HepG2 (cell line): ENCODE results near the gene GLIS1. TPM values are rescaled to one million over a fixed set of nuclear protein-coding genes. Genes with fewer than 3 reads are reported as not detected.

ENCODE experiments used
- ATAC-seq: fragments of 200-7000 bp; cut with Tn5 transposase; 3 replicates; pipeline ENCODE4 v1.9.1; 2020; ENCODE audit warnings: mild to moderate bottlenecking, moderate library complexity
- BruUV-seq: library from RNA; stranded (reverse); fragments of 400-500 nt; replicated peaks from 2 replicates; lab custom pipeline; 2021; lab: Mats Ljungman, UMichigan
- CTCF ChIA-PET: fragments of 300-600 bp; formaldehyde crosslinking; extraction: SDS; loops from one replicate; lab custom pipeline; 2021; ENCODE audit warnings: low total read pairs, inconsistent platforms, low intra/inter-chr PET ratio; lab: Yijun Ruan, JAX
- POLR2A ChIA-PET: fragments of 350-600 bp; sonication (Branson Sonifier 250); formaldehyde crosslinking; loops from one replicate; lab custom pipeline; 2020; ENCODE audit warnings: antibody characterized with exemption, inconsistent platforms; lab: Yijun Ruan, JAX
- DNase-seq: peaks from one replicate; pipeline ENCODE4 v3.0.0-alpha.2; 2015; ENCODE audit warnings: low spot score
- FAIRE-seq: peaks from 3 replicates; lab custom pipeline; 2011; peaks lifted over from hg19 to GRCh38; lab: Jason Lieb, UNC
- H2AFZ ChIP-seq: one replicate; pipeline ENCODE4 v1.6.1; 2011; ENCODE audit warnings: low read length, inconsistent platforms
- H3K27ac ChIP-seq: fragments of 300-600 bp; 3 replicates; pipeline ENCODE4 v1.8.0; 2011; ENCODE audit warnings: mixed run types, mild to moderate bottlenecking, mixed read lengths, low read length, inconsistent platforms; ENCODE audit not compliant: insufficient read depth; ENCODE audit errors: extremely low read length
- H3K27me3 ChIP-seq, 2 experiments: fragments of 200-600 bp in 1 of 2; 2 replicates in 1 of 2; 3 replicates in 1 of 2; pipeline versions ENCODE4 v1.6.0 to v1.8.0; 2011; ENCODE audit warnings: low read length in 2 of 2, mild to moderate bottlenecking in 2 of 2, moderate library complexity in 2 of 2, inconsistent platforms in 1 of 2; ENCODE audit not compliant: insufficient read depth in 2 of 2, control insufficient read depth in 1 of 2
- H3K36me3 ChIP-seq, 2 experiments: fragments of 200-600 bp in 1 of 2; replicated peaks in 1 of 2; 2 replicates in 1 of 2; 3 replicates in 1 of 2; pipeline versions ENCODE4 v1.5.1 to v1.8.0; 2011; ENCODE audit warnings: low read length in 2 of 2, inconsistent platforms in 1 of 2; ENCODE audit not compliant: insufficient read depth in 2 of 2, control insufficient read depth in 1 of 2
- H3K4me1 ChIP-seq: 2 replicates; pipeline ENCODE4 v1.5.1; 2012; ENCODE audit warnings: low read length, inconsistent platforms; ENCODE audit not compliant: insufficient read depth
- H3K4me2 ChIP-seq: 2 replicates; pipeline ENCODE4 v1.6.0; 2011; ENCODE audit warnings: low read depth, low read length, inconsistent platforms
- H3K4me3 ChIP-seq, 3 experiments: fragments of 200-600 bp in 1 of 3; sonication (generic), shearing (Covaris generic) in 1 of 3; replicated peaks in 1 of 3; 2 replicates each; pipeline ENCODE4 v1.5.1; 2011 to 2016; ENCODE audit warnings: low read length in 3 of 3, inconsistent platforms in 2 of 3, low read depth in 2 of 3, mild to moderate bottlenecking in 2 of 3, control low read depth in 1 of 3, mixed read lengths in 1 of 3; ENCODE audit not compliant: insufficient read depth in 1 of 3
- H3K79me2 ChIP-seq: one replicate; pipeline ENCODE4 v1.6.1; 2011; ENCODE audit warnings: low read length, inconsistent platforms; ENCODE audit not compliant: insufficient read depth
- H3K9ac ChIP-seq: 2 replicates; pipeline ENCODE4 v1.6.0; 2011; ENCODE audit warnings: mild to moderate bottlenecking, low read depth, low read length, inconsistent platforms; ENCODE audit not compliant: insufficient read depth
- H3K9me3 ChIP-seq: 2 replicates; pipeline ENCODE4 v1.5.1; 2012; ENCODE audit warnings: mild to moderate bottlenecking, low read length
- H4K20me1 ChIP-seq: 2 replicates; pipeline ENCODE4 v1.6.0; 2011; ENCODE audit warnings: inconsistent platforms, mild to moderate bottlenecking, low read length, moderate library complexity; ENCODE audit not compliant: insufficient read depth
- EHMT2 ChIP-seq: fragments of 200-600 bp; sonication (generic); IDR thresholded peaks from 2 replicates; pipeline ENCODE4 v1.7.0; 2017; ENCODE audit warnings: antibody characterized with exemption, low read depth, low read length, borderline replicate concordance
- EZH2 ChIP-seq: conservative IDR thresholded peaks from 2 replicates; pipeline ENCODE4 v1.6.1; 2012; ENCODE audit warnings: mild to moderate bottlenecking, low read depth, low read length, moderate library complexity
- HNRNPH1 ChIP-seq: fragments of 200-400 bp; formaldehyde crosslinking; optimal IDR thresholded peaks from 2 replicates; pipeline ENCODE3; 2017; ENCODE audit warnings: mild to moderate bottlenecking, low read depth, low read length
- MED13 ChIP-seq: sonication (generic); formaldehyde crosslinking; IDR thresholded peaks from 2 replicates; pipeline ENCODE4 v1.5.0; 2020; ENCODE audit warnings: missing genetic modification reagents
- NCOR1 ChIP-seq: fragments of 200-600 bp; sonication (generic); IDR thresholded peaks from 2 replicates; pipeline ENCODE4 v1.7.0; 2017; ENCODE audit warnings: antibody characterized with exemption, low read length, borderline replicate concordance
- NFATC3 ChIP-seq: sonication (generic); formaldehyde crosslinking; IDR thresholded peaks from 2 replicates; pipeline ENCODE4 v1.5.1; 2020; ENCODE audit warnings: mild to moderate bottlenecking, missing genetic modification reagents
- RFX1 ChIP-seq: fragments of 450-650 bp; IDR thresholded peaks from 2 replicates; pipeline ENCODE4 v1.6.1; 2017
- RNF2 ChIP-seq: fragments of 450-650 bp; conservative IDR thresholded peaks from 2 replicates; pipeline ENCODE4 v1.6.1; 2016; ENCODE audit warnings: low read depth
- ZSCAN22 ChIP-seq: sonication (generic); formaldehyde crosslinking; IDR thresholded peaks from 2 replicates; pipeline ENCODE4 v1.4.0; 2020; ENCODE audit warnings: mild to moderate bottlenecking, missing genetic modification reagents
- WGBS: methylation state at CpG from one replicate; pipeline ENCODE4 v1.1.6; 2017; ENCODE audit warnings: low lambda C conversion rate; 5-methylcytosine and 5-hydroxymethylcytosine counted together
- in situ Hi-C: cut with HindIII; loops from 2 replicates; pipeline ENCODE4 v1.10.0; 2017; ENCODE audit warnings: low pct_unique_long_range_greater_than_20kb; ENCODE audit not compliant: extremely low pct_ligation_motif_present
- intact Hi-C: fragments of 100-400 bp; cut with micrococcal nuclease; formaldehyde crosslinking; loops from one replicate; pipeline ENCODE4 v1.10.0; 2022; ENCODE audit not compliant: unreplicated experiment
- polyA plus RNA-seq, 8 experiments: library from polyadenylated mRNA; depleted of rRNA in 3 of 8; stranded (reverse) in 7 of 8; unstranded in 1 of 8; fragments of >200 nt; fragmentation: Illumina TruSeq in 4 of 8; extraction: Trizol in 4 of 8; gene quantifications; 2 replicates each; pipeline versions ENCODE4 v1.2.1 to v1.2.3, GENCODE V29; 2011 to 2016; ENCODE audit warnings: low read depth in 4 of 8, missing spikeins in 1 of 8, mixed read lengths in 1 of 8; ENCODE audit not compliant: insufficient read depth in 1 of 8
- total RNA-seq, 5 experiments: library from RNA; depleted of rRNA; stranded (reverse); fragments of >200 nt; fragmentation: Illumina TruSeq; extraction: Trizol; gene quantifications; 2 replicates each; pipeline ENCODE4 v1.2.3, GENCODE V29; 2016; ENCODE audit warnings: low read depth in 1 of 5

GLIS1 gene
- total and polyA plus RNA-seq, 2 of the 13 experiments (the other 11 are each of a cell fraction or from before 2014, with no cell fraction given), result 0.03 TPM; not detected in 1

- TF ChIP-seq RFX1 (no peak), MED13 (CRISPR knock-in tag) (no peak), ZSCAN22 (CRISPR knock-in tag) (no peak), EHMT2 (no peak), NCOR1 (no peak), NFATC3 (CRISPR knock-in tag) (no peak), RNF2 (no peak), EZH2 (no peak)
- TF ChIP-seq, all 625 proteins: peak for 0
Observed at GRCh38 chr1:53601031-53601745, 137.8 kb downstream of the GLIS1 start (continued).

GRCh38 chr1:53600561-53600960 is 138.4 kb downstream of the GLIS1 start:
- in situ Hi-C loops (no loop called here), intact Hi-C loops (no loop called here)
- Histone ChIP-seq H3K79me2 (no peaks in the 10 kb centered on the region), H3K9me3 (no peaks in the 10 kb centered on the region), H3K4me3 (no peak overlapping the region), H3K36me3 (no peaks in the 10 kb centered on the region), H4K20me1 (no peaks in the 10 kb centered on the region), H3K27me3 (peaks cover 3 to 13% of the 10 kb centered on the region in 2 experiments; a peak in 3 of 5 replicates), H3K9ac (no peak overlapping the region), H3K4me1 (no peaks in the 10 kb centered on the region), H3K27ac (no peak overlapping the region), H3K4me2 (no peak overlapping the region), H2AFZ (no peak overlapping the region)
- POLR2A ChIA-PET, result no interaction called here
- no peak for FAIRE-seq
- ATAC-seq, result no peak
- no peak for TF ChIP-seq HNRNPH1
- CTCF ChIA-PET, result no interaction called here
- no TSS peak for BruUV-seq
- no peak for DNase-seq
- whole genome bisulfite sequencing, result 11% methylated on average over 6 of the region's 8 CpGs
